H9 (cell line): ENCODE results near the gene PIMREG. TPM values are rescaled to one million over a fixed set of nuclear protein-coding genes. Genes with fewer than 3 reads are reported as not detected.

Experiments used
- DNase-seq: peaks from one replicate; pipeline ENCODE4 v3.0.0-alpha.2; 2017
- H2AFZ ChIP-seq: one replicate; pipeline ENCODE4 v1.6.1; 2013; ENCODE audit warnings: mild to moderate bottlenecking, low read length, control low read depth, moderate library complexity
- H2AK5ac ChIP-seq: 2 replicates; pipeline ENCODE4 v1.6.1; 2013; ENCODE audit warnings: low read length, control low read depth, mixed read lengths; ENCODE audit not compliant: insufficient read length
- H2BK120ac ChIP-seq: one replicate; pipeline ENCODE4 v1.6.1; 2013; ENCODE audit warnings: low read depth, mild to moderate bottlenecking, low read length, control low read depth, inconsistent platforms; ENCODE audit not compliant: poor library complexity, severe bottlenecking
- H2BK12ac ChIP-seq: 2 replicates; pipeline ENCODE4 v1.6.1; 2013; ENCODE audit warnings: low read length, control low read depth, mixed read lengths, low read depth; ENCODE audit not compliant: insufficient read length
- H2BK15ac ChIP-seq: 2 replicates; pipeline ENCODE4 v1.6.1; 2013; ENCODE audit warnings: low read depth, low read length, control low read depth
- H2BK20ac ChIP-seq: one replicate; pipeline ENCODE4 v1.6.1; 2013; ENCODE audit warnings: low read depth, mild to moderate bottlenecking, low read length, control low read depth, inconsistent platforms; ENCODE audit not compliant: poor library complexity, severe bottlenecking
- H2BK5ac ChIP-seq: 2 replicates; pipeline ENCODE4 v1.6.1; 2013; ENCODE audit warnings: low read length, control low read depth, mixed read lengths; ENCODE audit not compliant: insufficient read length
- H3K14ac ChIP-seq: 2 replicates; pipeline ENCODE4 v1.6.1; 2013; ENCODE audit warnings: low read length, control low read depth; ENCODE audit not compliant: insufficient read depth
- H3K18ac ChIP-seq: 2 replicates; pipeline ENCODE4 v1.6.1; 2013; ENCODE audit warnings: low read depth, mild to moderate bottlenecking, mixed read lengths, low read length, control low read depth; ENCODE audit not compliant: insufficient read length
- H3K23ac ChIP-seq: 2 replicates; pipeline ENCODE4 v1.6.1; 2013; ENCODE audit warnings: low read length, control low read depth, mixed read lengths, low read depth; ENCODE audit not compliant: insufficient read length
- H3K23me2 ChIP-seq: 2 replicates; pipeline ENCODE4 v1.6.1; 2013; ENCODE audit warnings: low read depth, mild to moderate bottlenecking, mixed read lengths, low read length, control low read depth; ENCODE audit not compliant: insufficient read length, poor library complexity, severe bottlenecking
- H3K27ac ChIP-seq: 2 replicates; pipeline ENCODE4 v1.5.1; 2013; ENCODE audit warnings: low read length, control low read depth, mixed read lengths, low read depth; ENCODE audit not compliant: insufficient read length
- H3K27me3 ChIP-seq: 2 replicates; pipeline ENCODE4 v1.6.1; 2013; ENCODE audit warnings: low read length, control low read depth, inconsistent platforms; ENCODE audit not compliant: insufficient read depth
- H3K4ac ChIP-seq: 2 replicates; pipeline ENCODE4 v1.6.1; 2013; ENCODE audit warnings: low read depth, mild to moderate bottlenecking, control low read depth, inconsistent platforms, low read length, moderate library complexity
- H3K4me1 ChIP-seq: 2 replicates; pipeline ENCODE4 v1.6.1; 2013; ENCODE audit warnings: low read length, control low read depth, inconsistent platforms; ENCODE audit not compliant: insufficient read depth
- H3K4me2 ChIP-seq: 2 replicates; pipeline ENCODE4 v1.6.1; 2013; ENCODE audit warnings: low read length, control low read depth, mixed read lengths; ENCODE audit not compliant: insufficient read length, insufficient read depth
- H3K56ac ChIP-seq: 2 replicates; pipeline ENCODE4 v1.6.1; 2013; ENCODE audit warnings: low read depth, mild to moderate bottlenecking, mixed read lengths, low read length, control low read depth; ENCODE audit not compliant: insufficient read length
- H3K79me1 ChIP-seq: 2 replicates; pipeline ENCODE4 v1.6.1; 2013; ENCODE audit warnings: low read depth, mild to moderate bottlenecking, moderate library complexity, low read length, control low read depth, inconsistent platforms; ENCODE audit not compliant: insufficient read depth, poor library complexity, severe bottlenecking
- H3K79me2 ChIP-seq: 2 replicates; pipeline ENCODE4 v1.6.1; 2013; ENCODE audit warnings: low read length, control low read depth, inconsistent platforms; ENCODE audit not compliant: insufficient read depth
- H3K9ac ChIP-seq: 2 replicates; pipeline ENCODE4 v1.6.1; 2013; ENCODE audit warnings: low read length, control low read depth, mixed read lengths; ENCODE audit not compliant: insufficient read length; ENCODE audit errors: extremely low read depth
- H3K9me3 ChIP-seq: one replicate; pipeline ENCODE4 v1.6.1; 2013; ENCODE audit warnings: low read depth, low read length, inconsistent platforms; ENCODE audit not compliant: control insufficient read depth
- H3T11ph ChIP-seq: one replicate; pipeline ENCODE4 v1.6.1; 2013; ENCODE audit warnings: mild to moderate bottlenecking, low read length, control low read depth, inconsistent platforms
- H4K20me1 ChIP-seq: one replicate; pipeline ENCODE4 v1.6.1; 2013; ENCODE audit not compliant: control insufficient read depth, insufficient read length, insufficient read depth
- H4K5ac ChIP-seq: 2 replicates; pipeline ENCODE4 v1.6.1; 2013; ENCODE audit warnings: low read depth, mild to moderate bottlenecking, mixed read lengths, low read length, control low read depth; ENCODE audit not compliant: insufficient read length
- H4K8ac ChIP-seq: replicated peaks from 2 replicates; pipeline ENCODE4 v1.6.1; 2013; ENCODE audit warnings: low read length, control low read depth, mixed read lengths, low read depth; ENCODE audit not compliant: insufficient read length
- H4K91ac ChIP-seq: 2 replicates; pipeline ENCODE4 v1.6.1; 2013; ENCODE audit warnings: low read depth, mild to moderate bottlenecking, moderate library complexity, mixed read lengths, low read length, control low read depth; ENCODE audit not compliant: insufficient read length
- H3K27ac Mint-ChIP-seq, 3 experiments: 2 replicates in 2 of 3; 3 replicates in 1 of 3; pipeline ENCODE4 v1.8.0; 2020 to 2021; ENCODE audit warnings: mixed read lengths in 3 of 3, mild to moderate bottlenecking in 1 of 3, moderate library complexity in 1 of 3
- H3K27me3 Mint-ChIP-seq: 2 replicates; pipeline ENCODE4 v1.8.0; 2021; ENCODE audit warnings: low read depth, mild to moderate bottlenecking, moderate library complexity, mixed read lengths
- H3K36me3 Mint-ChIP-seq, 3 experiments: 2 replicates in 2 of 3; 3 replicates in 1 of 3; pipeline ENCODE4 v1.8.0; 2020 to 2021; ENCODE audit warnings: low read depth in 3 of 3, mixed read lengths in 3 of 3; ENCODE audit not compliant: insufficient read depth in 1 of 3
- H3K4me1 Mint-ChIP-seq, 2 experiments: 2 replicates each; pipeline ENCODE4 v1.8.0; 2020; ENCODE audit warnings: mixed read lengths in 2 of 2
- H3K4me3 Mint-ChIP-seq, 2 experiments: 2 replicates in 1 of 2; 3 replicates in 1 of 2; pipeline ENCODE4 v1.8.0; 2020 to 2021; ENCODE audit warnings: mild to moderate bottlenecking in 2 of 2, mixed read lengths in 2 of 2, moderate library complexity in 1 of 2
- H3K9me3 Mint-ChIP-seq, 2 experiments: 2 replicates in 1 of 2; 3 replicates in 1 of 2; pipeline ENCODE4 v1.8.0; 2020; ENCODE audit warnings: mild to moderate bottlenecking in 2 of 2, mixed read lengths in 2 of 2, moderate library complexity in 1 of 2
- WGBS: extraction: QIAGEN DNeasy Blood & Tissue Kit; methylation state at CpG from one replicate; pipeline ENCODE4 v1.1.7; 2013; ENCODE audit warnings: missing lambda C conversion rate, low lambda C conversion rate, mixed read lengths; ENCODE audit not compliant: insufficient read length; ENCODE audit errors: extremely low coverage; 5-methylcytosine and 5-hydroxymethylcytosine counted together
- total RNA-seq: library from RNA; stranded (reverse); gene quantifications from 2 replicates; pipeline ENCODE4 v1.2.1, GENCODE V29; 2021
- TF ChIP-seq, protein P1 (sequence below): fragments of 200-600 bp; sonication (generic); conservative IDR thresholded peaks from 3 replicates; pipeline ENCODE4 v1.8.0; 2021; ENCODE audit warnings: antibody characterized with exemption, mild to moderate bottlenecking

PIMREG gene
- total RNA-seq, 1 experiment from 2014 or later, result 91.6 TPM

DNA sequence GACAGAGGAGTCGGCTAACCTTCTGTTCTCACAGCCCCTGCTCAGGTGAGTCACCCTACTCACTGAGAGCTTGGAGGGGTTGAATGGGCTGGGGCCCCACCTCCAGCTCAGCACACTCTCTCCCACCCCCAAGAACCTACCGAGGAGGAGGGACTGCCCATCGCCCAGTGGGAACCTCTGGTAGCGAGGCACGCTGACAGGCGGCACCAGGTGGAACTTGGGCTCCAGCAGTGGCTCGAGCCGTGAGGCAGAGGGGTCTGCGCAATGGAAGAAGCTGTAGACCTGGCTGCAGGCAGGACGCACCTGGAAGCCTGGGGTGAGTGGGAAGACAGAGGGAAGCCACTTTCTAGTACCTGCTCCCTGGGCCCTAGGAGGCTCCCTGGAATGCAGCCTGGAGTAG lies 28.3 kb downstream of the PIMREG start:
- H3K27me3 Mint-ChIP-seq, result peaks cover 2% of the 10 kb centered on the region; the same call in 1 of the 2 replicates
- TF ChIP-seq, protein P1, sequence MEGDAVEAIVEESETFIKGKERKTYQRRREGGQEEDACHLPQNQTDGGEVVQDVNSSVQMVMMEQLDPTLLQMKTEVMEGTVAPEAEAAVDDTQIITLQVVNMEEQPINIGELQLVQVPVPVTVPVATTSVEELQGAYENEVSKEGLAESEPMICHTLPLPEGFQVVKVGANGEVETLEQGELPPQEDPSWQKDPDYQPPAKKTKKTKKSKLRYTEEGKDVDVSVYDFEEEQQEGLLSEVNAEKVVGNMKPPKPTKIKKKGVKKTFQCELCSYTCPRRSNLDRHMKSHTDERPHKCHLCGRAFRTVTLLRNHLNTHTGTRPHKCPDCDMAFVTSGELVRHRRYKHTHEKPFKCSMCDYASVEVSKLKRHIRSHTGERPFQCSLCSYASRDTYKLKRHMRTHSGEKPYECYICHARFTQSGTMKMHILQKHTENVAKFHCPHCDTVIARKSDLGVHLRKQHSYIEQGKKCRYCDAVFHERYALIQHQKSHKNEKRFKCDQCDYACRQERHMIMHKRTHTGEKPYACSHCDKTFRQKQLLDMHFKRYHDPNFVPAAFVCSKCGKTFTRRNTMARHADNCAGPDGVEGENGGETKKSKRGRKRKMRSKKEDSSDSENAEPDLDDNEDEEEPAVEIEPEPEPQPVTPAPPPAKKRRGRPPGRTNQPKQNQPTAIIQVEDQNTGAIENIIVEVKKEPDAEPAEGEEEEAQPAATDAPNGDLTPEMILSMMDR, result no peak

More for the DNA sequence above, 28.3 kb downstream of the PIMREG start:
- no peaks in the 10 kb centered on the region for H3K9me3 ChIP-seq
- no peak overlapping the region for H3K27ac ChIP-seq
- no peak overlapping the region for H2BK5ac ChIP-seq
- no peak overlapping the region for H2BK120ac ChIP-seq
- Mint-ChIP-seq H3K27ac (no peak overlapping the region; a peak in 2 of 7 replicates), H3K4me1 (peaks cover 35 to 46% of the 10 kb centered on the region in 2 experiments), H3K36me3 (no peaks in the 10 kb centered on the region; a peak in 2 of 7 replicates), H3K4me3 (no peak overlapping the region; a peak in 1 of 5 replicates), H3K9me3 (no peaks in the 10 kb centered on the region; a peak in 1 of 5 replicates)
- H2AK5ac ChIP-seq, result no peak overlapping the region
- no peaks in the 10 kb centered on the region for H3K79me2 ChIP-seq
- H3K4me1 ChIP-seq, result no peaks in the 10 kb centered on the region
- no peak overlapping the region for H3K18ac ChIP-seq
- H4K5ac ChIP-seq, result no peak overlapping the region
- DNase-seq, result no peak
- H2BK20ac ChIP-seq, result no peak overlapping the region
- H3K4me2 ChIP-seq, result no peak overlapping the region
- WGBS, result no CpG with 5 or more reads among the region's 10 CpGs
- no peak overlapping the region for H4K91ac ChIP-seq
- no peak overlapping the region for H4K8ac ChIP-seq
- no peak overlapping the region for H3K23ac ChIP-seq
- no peak overlapping the region for H2AFZ ChIP-seq
- no peak overlapping the region for H3T11ph ChIP-seq
- H3K79me1 ChIP-seq, result no peaks in the 10 kb centered on the region
- no peak overlapping the region for H3K4ac ChIP-seq
- no peak overlapping the region for H3K56ac ChIP-seq
- no peaks in the 10 kb centered on the region for H3K27me3 ChIP-seq
- no peaks in the 10 kb centered on the region for H4K20me1 ChIP-seq
- no peak overlapping the region for H3K14ac ChIP-seq
- H2BK12ac ChIP-seq, result no peak overlapping the region
- H2BK15ac ChIP-seq, result no peak overlapping the region
- no peaks in the 10 kb centered on the region for H3K23me2 ChIP-seq
- no peak overlapping the region for H3K9ac ChIP-seq
